Esophagus squamous epithelium (tissue), 4 donors: ENCODE measurements around the gene NKD1.

Experiments used
- POLR2A ChIP-seq, 4 donors: fragments of 450-650 bp; IDR thresholded peaks; one replicate each; pipeline ENCODE4 v1.6.1; 2017; ENCODE audit warnings: antibody characterized with exemption in 4 of 4, mild to moderate bottlenecking in 4 of 4, moderate library complexity in 3 of 4
- TF ChIP-seq, protein P1 (sequence below), 6 experiments: fragments of 450-650 bp in 4 of 6; fragments of 200-600 bp in 2 of 6; sonication (generic) in 2 of 6; IDR thresholded peaks; one replicate each; pipeline ENCODE4 v1.5.1; 2016 to 2019; ENCODE audit warnings: antibody characterized with exemption in 6 of 6, mild to moderate bottlenecking in 4 of 6, moderate library complexity in 4 of 6

GRCh38 chr16:50581845-50582244, 33.6 kb downstream of the NKD1 start:
- no peak for TF ChIP-seq POLR2A (IDR thresholded peaks at IDR 0.05)
- TF ChIP-seq, protein P1, sequence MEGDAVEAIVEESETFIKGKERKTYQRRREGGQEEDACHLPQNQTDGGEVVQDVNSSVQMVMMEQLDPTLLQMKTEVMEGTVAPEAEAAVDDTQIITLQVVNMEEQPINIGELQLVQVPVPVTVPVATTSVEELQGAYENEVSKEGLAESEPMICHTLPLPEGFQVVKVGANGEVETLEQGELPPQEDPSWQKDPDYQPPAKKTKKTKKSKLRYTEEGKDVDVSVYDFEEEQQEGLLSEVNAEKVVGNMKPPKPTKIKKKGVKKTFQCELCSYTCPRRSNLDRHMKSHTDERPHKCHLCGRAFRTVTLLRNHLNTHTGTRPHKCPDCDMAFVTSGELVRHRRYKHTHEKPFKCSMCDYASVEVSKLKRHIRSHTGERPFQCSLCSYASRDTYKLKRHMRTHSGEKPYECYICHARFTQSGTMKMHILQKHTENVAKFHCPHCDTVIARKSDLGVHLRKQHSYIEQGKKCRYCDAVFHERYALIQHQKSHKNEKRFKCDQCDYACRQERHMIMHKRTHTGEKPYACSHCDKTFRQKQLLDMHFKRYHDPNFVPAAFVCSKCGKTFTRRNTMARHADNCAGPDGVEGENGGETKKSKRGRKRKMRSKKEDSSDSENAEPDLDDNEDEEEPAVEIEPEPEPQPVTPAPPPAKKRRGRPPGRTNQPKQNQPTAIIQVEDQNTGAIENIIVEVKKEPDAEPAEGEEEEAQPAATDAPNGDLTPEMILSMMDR (IDR thresholded peaks at IDR 0.05) = no peak
